Vagina (tissue), 2 donors: Measurements from ENCODE around the gene FAM53A. TPM values are rescaled to one million over a fixed set of nuclear protein-coding genes. Genes with fewer than 3 reads are reported as not detected.
"Not testable (repeated sequence)": the region's sequence is repeated elsewhere in the genome, so short reads cannot be mapped to it uniquely, and the experiment has no call there.

Source experiments
- DNase-seq, 2 donors: peaks; one replicate each; pipeline ENCODE4 v3.0.0-alpha.2; 2017; ENCODE audit errors: extremely low spot score in 2 of 2
- H3K27ac ChIP-seq: fragments of 200-600 bp; sonication (generic); one replicate; pipeline ENCODE4 v1.5.1; 2019
- H3K27me3 ChIP-seq: fragments of 200-600 bp; sonication (generic); one replicate; pipeline ENCODE4 v1.5.1; 2019
- H3K36me3 ChIP-seq, 2 donors: fragments of 200-600 bp; sonication (generic); one replicate each; pipeline ENCODE4 v1.5.1; 2017 to 2019
- H3K4me1 ChIP-seq: fragments of 200-600 bp; sonication (generic); one replicate; pipeline ENCODE4 v1.5.1; 2019
- H3K4me3 ChIP-seq, 2 donors: fragments of 200-600 bp; sonication (generic); 1 replicate in 1 of 2; 2 replicates in 1 of 2; pipeline ENCODE4 v1.5.1; 2016 to 2019
- H3K9me3 ChIP-seq: fragments of 200-600 bp; sonication (generic); one replicate; pipeline ENCODE4 v1.5.1; 2019
- CTCF ChIP-seq, 3 experiments: fragments of 450-650 bp in 2 of 3; fragments of 200-600 bp in 1 of 3; sonication (generic) in 1 of 3; IDR thresholded peaks; one replicate each; pipeline ENCODE4 v1.5.1; 2017 to 2019; ENCODE audit warnings: antibody characterized with exemption in 3 of 3, mild to moderate bottlenecking in 2 of 3, moderate library complexity in 2 of 3
- POLR2A ChIP-seq, 2 donors: fragments of 450-650 bp; IDR thresholded peaks; one replicate each; pipeline ENCODE4 v1.6.1; 2017; ENCODE audit warnings: antibody characterized with exemption in 2 of 2, mild to moderate bottlenecking in 2 of 2, moderate library complexity in 2 of 2
- POLR2AphosphoS5 ChIP-seq, 2 donors: sonication (generic); formaldehyde crosslinking; IDR thresholded peaks; one replicate each; pipeline ENCODE4 v1.9.0; 2017; ENCODE audit warnings: antibody characterized with exemption in 2 of 2, mild to moderate bottlenecking in 2 of 2, low read depth in 1 of 2; ENCODE audit not compliant: insufficient read depth in 1 of 2
- intact Hi-C: fragments of 100-400 bp; cut with DNase I; formaldehyde crosslinking; loops from one replicate; pipeline ENCODE4 v1.15.1; 2023
- total RNA-seq: library from RNA; depleted of rRNA; stranded (reverse); fragments of >200 nt; gene quantifications from one replicate; pipeline ENCODE4 v1.2.3, GENCODE V29; 2016

The FAM53A gene
- total RNA-seq, 1 donor from 2014 or later: 13.8 TPM

GRCh38 chr4:1642196-1642951 is 41.7 kb downstream of the FAM53A start:
- Histone ChIP-seq H3K9me3 (no peaks in the 10 kb centered on the region), H3K27ac (no peak overlapping the region), H3K4me3 (no peak overlapping the region), H3K27me3 (no peaks in the 10 kb centered on the region), H3K36me3 (no peaks in the 10 kb centered on the region), H3K4me1 (peaks cover 10% of the 10 kb centered on the region)
- TF ChIP-seq POLR2A (IDR thresholded peaks at IDR 0.05): no peak
- no peak for TF ChIP-seq CTCF (IDR thresholded peaks at IDR 0.05)
- no peak for TF ChIP-seq POLR2AphosphoS5 (IDR thresholded peaks at IDR 0.05; ENCODE audit: insufficient read depth in 1 of 2, low read depth in 1 of 2)
- intact Hi-C loops: no loop called here
- no peak for DNase-seq

DNA sequence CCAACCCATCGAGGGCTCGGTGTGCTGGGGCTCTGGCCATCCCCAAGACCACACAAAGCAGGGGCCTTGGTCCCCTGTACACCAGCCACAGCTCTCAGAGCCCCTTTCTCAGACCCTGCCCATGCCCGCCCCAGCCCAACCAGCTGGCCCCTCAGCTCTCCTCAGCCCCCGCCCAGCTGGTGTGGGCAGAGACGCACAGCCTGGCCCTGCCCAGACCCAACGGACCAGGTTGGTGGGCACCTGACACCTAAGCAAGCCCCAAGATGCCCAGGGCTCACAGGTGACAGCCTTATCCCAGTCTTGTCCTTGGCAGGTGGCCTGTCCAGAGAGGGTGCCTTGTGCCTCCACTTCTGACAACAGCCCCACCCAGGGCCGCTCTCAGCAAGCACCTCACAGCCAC is 42.4 kb downstream of the FAM53A start:
- Histone ChIP-seq H3K27me3 (no peaks in the 10 kb centered on the region), H3K4me3 (no peak overlapping the region), H3K4me1 (peaks cover 10% of the 10 kb centered on the region), H3K27ac (no peak overlapping the region), H3K36me3 (no peaks in the 10 kb centered on the region), H3K9me3 (no peaks in the 10 kb centered on the region)
- intact Hi-C loops: no loop called here
- DNase-seq: no peak
- TF ChIP-seq POLR2AphosphoS5 (IDR thresholded peaks at IDR 0.05; ENCODE audit: insufficient read depth in 1 of 2, low read depth in 1 of 2) (no peak), CTCF (IDR thresholded peaks at IDR 0.05) (no peak), POLR2A (IDR thresholded peaks at IDR 0.05) (no peak)

DNA sequence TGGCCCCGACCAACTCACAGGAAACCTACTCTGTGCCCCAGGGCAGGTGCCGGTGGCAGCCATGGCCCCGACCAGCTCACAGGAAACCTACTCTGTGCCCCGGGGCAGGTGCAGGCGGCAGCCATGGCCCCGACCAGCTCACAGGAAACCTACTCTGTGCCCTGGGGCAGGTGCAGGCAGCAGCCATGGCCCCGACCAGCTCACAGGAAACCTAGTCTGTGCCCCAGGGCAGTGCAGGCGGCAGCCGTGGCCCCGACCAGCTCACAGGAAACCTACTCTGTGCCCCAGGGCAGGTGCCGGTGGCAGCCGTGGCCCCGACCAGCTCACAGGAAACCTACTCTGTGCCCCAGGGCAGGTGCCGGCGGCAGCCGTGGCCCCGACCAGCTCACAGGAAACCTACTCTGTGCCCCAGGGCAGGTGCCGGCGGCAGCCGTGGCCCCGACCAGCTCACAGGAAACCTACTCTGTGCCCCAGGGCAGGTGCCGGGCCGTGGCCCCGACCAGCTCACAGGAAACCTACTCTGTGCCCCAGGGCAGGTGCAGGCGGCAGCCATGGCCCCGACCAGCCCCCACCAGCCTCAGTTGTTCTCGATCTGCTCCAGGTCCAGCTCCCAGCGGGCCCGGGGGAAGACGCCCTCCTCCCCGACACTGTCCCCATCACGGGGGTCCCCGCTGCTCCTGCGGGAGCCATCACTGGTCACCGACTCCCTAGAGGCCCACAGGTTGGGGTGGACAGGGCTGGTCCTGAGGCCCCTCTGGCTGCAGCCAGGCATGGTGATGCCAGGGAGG is 43.2 kb downstream of the FAM53A start:
- H3K4me3 ChIP-seq, H3K27me3 ChIP-seq, H3K9me3 ChIP-seq, DNase-seq, H3K36me3 ChIP-seq, intact Hi-C loops, H3K27ac ChIP-seq: not testable (repeated sequence)
- H3K4me1 ChIP-seq: peaks cover 10% of the 10 kb centered on the region

DNA sequence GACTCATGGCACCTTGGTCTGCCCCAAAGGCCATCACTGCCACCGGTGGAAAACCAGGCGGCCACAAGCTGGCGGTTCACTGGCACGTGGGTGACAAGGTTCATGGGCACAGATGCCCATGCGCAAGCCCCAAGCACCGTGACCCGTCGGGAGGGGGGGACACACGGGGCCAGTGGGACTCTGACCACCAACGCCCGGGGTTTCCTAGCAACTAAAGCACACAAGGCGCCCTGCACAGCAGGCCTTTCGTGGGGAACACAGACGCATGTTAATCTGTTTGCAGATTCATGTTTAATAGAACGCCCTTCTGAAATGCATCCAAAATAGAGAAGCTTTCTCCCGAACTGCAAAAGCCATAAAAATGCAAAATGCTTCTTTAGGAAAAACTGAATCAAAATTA is 43.9 kb downstream of the FAM53A start:
- intact Hi-C loops: no loop called here
- no peaks in the 10 kb centered on the region for H3K27me3 ChIP-seq
- TF ChIP-seq POLR2AphosphoS5 (IDR thresholded peaks at IDR 0.05; ENCODE audit: insufficient read depth in 1 of 2, low read depth in 1 of 2): no peak
- TF ChIP-seq CTCF (IDR thresholded peaks at IDR 0.05): no peak
- no peak for TF ChIP-seq POLR2A (IDR thresholded peaks at IDR 0.05)
- H3K4me1 ChIP-seq: peaks cover 10% of the 10 kb centered on the region
- no peak overlapping the region for H3K27ac ChIP-seq
- H3K9me3 ChIP-seq: no peaks in the 10 kb centered on the region
- no peak for DNase-seq
- H3K36me3 ChIP-seq: no peaks in the 10 kb centered on the region
- H3K4me3 ChIP-seq: no peak overlapping the region

- H3K9me3 ChIP-seq: no peaks in the 10 kb centered on the region
- TF ChIP-seq POLR2A (IDR thresholded peaks at IDR 0.05) (no peak), POLR2AphosphoS5 (IDR thresholded peaks at IDR 0.05; ENCODE audit: insufficient read depth in 1 of 2, low read depth in 1 of 2) (no peak), CTCF (IDR thresholded peaks at IDR 0.05) (no peak)
- no peak overlapping the region for H3K27ac ChIP-seq
- no peaks in the 10 kb centered on the region for H3K27me3 ChIP-seq
- H3K36me3 ChIP-seq: no peaks in the 10 kb centered on the region
- intact Hi-C loops: no loop called here
- H3K4me3 ChIP-seq: no peak overlapping the region
- H3K4me1 ChIP-seq: peaks cover 2% of the 10 kb centered on the region
- no peak for DNase-seq
Measured at GRCh38 chr4:1639299-1639868, 44.7 kb downstream of the FAM53A start.
